NCI-H2196 treated with DMSO at 0.1 percent for 48 hours (cell line): ENCODE results near the gene LANCL3.
"Not testable (repeated sequence)": the region's sequence is repeated elsewhere in the genome, so short reads cannot be mapped to it uniquely, and the experiment has no call there.

Experiments
- DNase-seq: peaks from one replicate; lab custom pipeline; 2025; ENCODE audit not compliant: unreplicated experiment; lab: John Stamatoyannopoulos, UW

Gene LANCL3

GRCh38 chrX:37571426-37572107 is at the start of gene LANCL3:
Gene LANCL3, plus strand, starts transcription at chrX:37571661. Its CDS starts 210 bp downstream, at chrX:37571871.
- DNase-seq, result not testable (repeated sequence)

- DNase-seq, result not testable (repeated sequence)
These were observed 47.8 kb upstream of the LANCL3 start for GRCh38 chrX:37523673-37524072.

- DNase-seq, result no peak
These were observed 29.5 kb upstream of the LANCL3 start for GRCh38 chrX:37541991-37542390.

GRCh38 chrX:37542791-37543190 is 28.7 kb upstream of the LANCL3 start:
- DNase-seq, result no peak

- DNase-seq, result no peak
These were observed 28.1 kb upstream of the LANCL3 start for GRCh38 chrX:37543324-37543723.

- DNase-seq, result not testable (repeated sequence)
These were observed 26.9 kb upstream of the LANCL3 start for GRCh38 chrX:37544531-37544930.

GRCh38 chrX:37545066-37545465 is 26.4 kb upstream of the LANCL3 start:
- DNase-seq, result no peak

- DNase-seq, result not testable (repeated sequence)
These were observed 21.8 kb upstream of the LANCL3 start for GRCh38 chrX:37549619-37550018.

GRCh38 chrX:37553476-37553875 is 18.0 kb upstream of the LANCL3 start:
- DNase-seq, result no peak

GRCh38 chrX:37565254-37565653 is 6.2 kb upstream of the LANCL3 start:
- DNase-seq, result not testable (repeated sequence)

- not testable (repeated sequence) for DNase-seq
These were observed 1.1 kb upstream of the LANCL3 start for GRCh38 chrX:37570349-37570748.

- not testable (repeated sequence) for DNase-seq
These were observed 687 bp downstream of the LANCL3 start for GRCh38 chrX:37572108-37572587.

- DNase-seq, result not testable (repeated sequence)
These were observed 1.7 kb downstream of the LANCL3 start for GRCh38 chrX:37573121-37573520.

- DNase-seq, result no peak
These were observed 6.6 kb downstream of the LANCL3 start for GRCh38 chrX:37578045-37578444.

GRCh38 chrX:37580080-37580479 is 8.6 kb downstream of the LANCL3 start:
- no peak for DNase-seq

- DNase-seq, result not testable (repeated sequence)
These were observed 15.9 kb downstream of the LANCL3 start for GRCh38 chrX:37587337-37587736.

GRCh38 chrX:37590047-37590446 is 18.6 kb downstream of the LANCL3 start:
- DNase-seq, result no peak

GRCh38 chrX:37594755-37595382 is 23.4 kb downstream of the LANCL3 start:
- no peak for DNase-seq

GRCh38 chrX:37599729-37600128 is 28.3 kb downstream of the LANCL3 start:
- no peak for DNase-seq

GRCh38 chrX:37603938-37604409 is 32.5 kb downstream of the LANCL3 start:
- DNase-seq, result no peak

GRCh38 chrX:37607243-37607642 is 35.8 kb downstream of the LANCL3 start:
- no peak for DNase-seq

GRCh38 chrX:37608156-37608555 is 36.7 kb downstream of the LANCL3 start:
- no peak for DNase-seq
